ENCODE measurements around the gene GZF1.

DNA sequence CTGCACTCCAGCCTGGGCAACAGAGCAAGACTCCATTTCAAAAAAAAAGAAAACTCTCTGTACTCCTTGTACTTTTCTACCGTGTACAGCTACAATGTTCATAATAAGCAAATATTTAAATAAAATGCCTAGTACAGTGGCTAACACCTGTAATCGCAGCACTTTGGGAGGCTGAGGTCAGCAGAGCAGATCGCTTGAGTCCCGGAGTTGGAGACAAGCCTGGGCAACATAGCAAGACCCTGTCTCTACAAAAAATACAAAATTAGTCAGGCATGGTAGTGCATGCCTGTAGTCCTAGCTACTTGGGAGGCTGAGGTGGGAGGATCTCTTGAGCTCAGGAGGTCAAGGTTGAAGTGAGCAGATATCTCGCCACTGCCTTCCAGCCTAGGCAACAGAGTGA, 53.6 kb downstream of the GZF1 start:
- TF ChIP-seq POLR2A (IDR thresholded peaks at IDR 0.05; ENCODE audit: low read length): no peak
- no peak for TF ChIP-seq GATA1 (IDR thresholded peaks at IDR 0.05; ENCODE audit: low read depth, low read length)
